WTC11 (cell line): ENCODE results near the gene OR2B3. TPM values are rescaled to one million over a fixed set of nuclear protein-coding genes. Genes with fewer than 3 reads are reported as not detected.

Source experiments
- ATAC-seq: fragments of 200-7000 bp; cut with Tn5 transposase; 2 replicates; pipeline ENCODE4 v1.10.0; 2021; ENCODE audit warnings: mild to moderate bottlenecking, moderate library complexity
- CTCF ChIA-PET: fragments of 300-600 bp; sonication (Branson Sonifier 250); formaldehyde crosslinking; loops from one replicate; lab custom pipeline; 2021; ENCODE audit warnings: antibody characterized with exemption; lab: Charles Lee
- POLR2A ChIA-PET: fragments of 350-600 bp; sonication (Branson Sonifier 250); formaldehyde crosslinking; loops from one replicate; lab custom pipeline; 2021; ENCODE audit warnings: antibody characterized with exemption; lab: Charles Lee
- DNase-seq: peaks from one replicate; pipeline ENCODE4 v3.0.0; 2021; ENCODE audit warnings: low spot score
- H3K27ac Mint-ChIP-seq: 2 replicates; pipeline ENCODE4 v1.8.0; 2021; ENCODE audit warnings: mixed read lengths
- H3K27me3 Mint-ChIP-seq: 2 replicates; pipeline ENCODE4 v1.8.0; 2021; ENCODE audit warnings: low read depth, mild to moderate bottlenecking, moderate library complexity, mixed read lengths
- H3K36me3 Mint-ChIP-seq: 2 replicates; pipeline ENCODE4 v1.8.0; 2021; ENCODE audit warnings: mixed read lengths
- H3K4me1 Mint-ChIP-seq: 2 replicates; pipeline ENCODE4 v1.8.0; 2022; ENCODE audit warnings: mixed read lengths
- H3K4me3 Mint-ChIP-seq: 2 replicates; pipeline ENCODE4 v1.8.0; 2021; ENCODE audit warnings: mild to moderate bottlenecking, moderate library complexity, mixed read lengths
- H3K9me3 Mint-ChIP-seq: 2 replicates; pipeline ENCODE4 v1.8.0; 2021; ENCODE audit warnings: mixed read lengths
- ATF2 ChIP-seq: sonication (generic); formaldehyde crosslinking; IDR thresholded peaks from 2 replicates; pipeline ENCODE4 v1.8.1; 2022; ENCODE audit warnings: low read depth, missing genetic modification reagents, borderline replicate concordance
- CBFB ChIP-seq: sonication (generic); formaldehyde crosslinking; IDR thresholded peaks from 2 replicates; pipeline ENCODE4 v1.8.1; 2022; ENCODE audit warnings: mild to moderate bottlenecking, low read depth, missing genetic modification reagents
- CTCF ChIP-seq: fragments of 200-600 bp; IDR thresholded peaks from 2 replicates; pipeline ENCODE4 v1.8.0; 2022; ENCODE audit warnings: antibody characterized with exemption
- EMX1 ChIP-seq: fragments of 250-450 bp; sonication (Bioruptor Pico); IDR thresholded peaks from 2 replicates; pipeline ENCODE4 v1.8.0; 2021; ENCODE audit warnings: mild to moderate bottlenecking
- ESRRA ChIP-seq: sonication (generic); formaldehyde crosslinking; IDR thresholded peaks from 2 replicates; pipeline ENCODE4 v1.8.1; 2022; ENCODE audit warnings: mild to moderate bottlenecking, missing genetic modification reagents, borderline replicate concordance
- ETV6 ChIP-seq: sonication (generic); formaldehyde crosslinking; IDR thresholded peaks from 2 replicates; pipeline ENCODE4 v1.8.1; 2022; ENCODE audit warnings: mild to moderate bottlenecking, missing genetic modification reagents
- GRHL2 ChIP-seq: fragments of 250-450 bp; sonication (Bioruptor Pico); IDR thresholded peaks from 2 replicates; pipeline ENCODE4 v1.8.0; 2022; ENCODE audit warnings: mild to moderate bottlenecking, moderate library complexity; ENCODE audit not compliant: insufficient replicate concordance, severe bottlenecking
- IRF2 ChIP-seq: sonication (generic); formaldehyde crosslinking; IDR thresholded peaks from 2 replicates; pipeline ENCODE4 v1.8.0; 2022; ENCODE audit warnings: low read depth, missing genetic modification reagents, borderline replicate concordance
- KAT7 ChIP-seq: sonication (generic); formaldehyde crosslinking; IDR thresholded peaks from 2 replicates; pipeline ENCODE4 v1.8.1; 2023; ENCODE audit warnings: missing genetic modification reagents, mild to moderate bottlenecking, borderline replicate concordance
- MXD4 ChIP-seq: fragments of 250-450 bp; sonication (Bioruptor Pico); IDR thresholded peaks from 2 replicates; pipeline ENCODE4 v1.8.0; 2021; ENCODE audit warnings: mild to moderate bottlenecking, moderate library complexity, borderline replicate concordance
- MYBL2 ChIP-seq: sonication (generic); formaldehyde crosslinking; IDR thresholded peaks from 2 replicates; pipeline ENCODE4 v1.8.1; 2023; ENCODE audit warnings: mild to moderate bottlenecking, moderate library complexity, missing genetic modification reagents
- OVOL2 ChIP-seq: fragments of 250-450 bp; sonication (Bioruptor Pico); IDR thresholded peaks from 2 replicates; pipeline ENCODE4 v1.9.0; 2021; ENCODE audit warnings: mild to moderate bottlenecking, borderline replicate concordance
- RELA ChIP-seq: sonication (generic); formaldehyde crosslinking; IDR thresholded peaks from 2 replicates; pipeline ENCODE4 v1.8.1; 2022; ENCODE audit warnings: missing genetic modification reagents, mild to moderate bottlenecking, borderline replicate concordance
- SP1 ChIP-seq: sonication (generic); formaldehyde crosslinking; conservative IDR thresholded peaks from 2 replicates; pipeline ENCODE4 v1.8.1; 2022; ENCODE audit warnings: missing genetic modification reagents
- TEAD4 ChIP-seq: sonication (generic); formaldehyde crosslinking; IDR thresholded peaks from 2 replicates; pipeline ENCODE4 v1.8.0; 2022; ENCODE audit warnings: mild to moderate bottlenecking, missing genetic modification reagents
- USF1 ChIP-seq: sonication (generic); formaldehyde crosslinking; IDR thresholded peaks from 2 replicates; pipeline ENCODE4 v1.8.0; 2022; ENCODE audit warnings: mild to moderate bottlenecking, missing genetic modification reagents
- ZBTB43 ChIP-seq: sonication (generic); formaldehyde crosslinking; IDR thresholded peaks from 2 replicates; pipeline ENCODE4 v1.8.1; 2023; ENCODE audit warnings: mild to moderate bottlenecking, missing genetic modification reagents
- ZNF138 ChIP-seq: sonication (generic); formaldehyde crosslinking; conservative IDR thresholded peaks from 2 replicates; pipeline ENCODE4 v1.8.1; 2022; ENCODE audit warnings: mild to moderate bottlenecking, moderate library complexity, missing genetic modification reagents
- ZNF425 ChIP-seq: fragments of 250-450 bp; sonication (Bioruptor Pico); conservative IDR thresholded peaks from 2 replicates; pipeline ENCODE4 v1.9.0; 2021; ENCODE audit warnings: mild to moderate bottlenecking
- ZNF671 ChIP-seq: fragments of 250-450 bp; sonication (Bioruptor Pico); IDR thresholded peaks from 2 replicates; pipeline ENCODE4 v1.8.0; 2021; ENCODE audit warnings: mild to moderate bottlenecking
- total RNA-seq: library from RNA; stranded (reverse); gene quantifications from 3 replicates; pipeline ENCODE4 v1.2.3, GENCODE V29; 2021
- TF ChIP-seq, protein P1 (sequence below): sonication (generic); formaldehyde crosslinking; IDR thresholded peaks from 2 replicates; pipeline ENCODE4 v1.8.1; 2022; ENCODE audit warnings: low read depth, mild to moderate bottlenecking, moderate library complexity, missing genetic modification reagents, borderline replicate concordance

The OR2B3 gene
- total RNA-seq, 1 experiment from 2014 or later = not detected

GRCh38 chr6:29099190-29099589 is 12.1 kb upstream of the OR2B3 start, which contains the start of gene OR2J1:
Gene OR2J1, plus strand, starts transcription at chr6:29099490. Its CDS starts 1,453 bp downstream, at chr6:29100943.
- no peaks in the 10 kb centered on the region for H3K36me3 Mint-ChIP-seq
- H3K9me3 Mint-ChIP-seq = no peaks in the 10 kb centered on the region
- peaks cover 8% of the 10 kb centered on the region for H3K27me3 Mint-ChIP-seq
- TF ChIP-seq IRF2 = no peak
- no peak for TF ChIP-seq RELA (CRISPR knock-in tag)
- TF ChIP-seq ESRRA = no peak
- TF ChIP-seq ATF2 (CRISPR knock-in tag) = no peak
- no peak for TF ChIP-seq ZNF671 (CRISPR knock-in tag)
- TF ChIP-seq CBFB (CRISPR knock-in tag) = no peak
- no peak for TF ChIP-seq OVOL2
- no peak for TF ChIP-seq ETV6 (CRISPR knock-in tag)
- no peak for TF ChIP-seq TEAD4 (CRISPR knock-in tag)
- TF ChIP-seq MYBL2 (CRISPR knock-in tag) = no peak
- no peak for TF ChIP-seq CTCF
- no peak for TF ChIP-seq ZBTB43 (CRISPR knock-in tag)
- TF ChIP-seq ZNF138 (CRISPR knock-in tag) = no peak
- no peak for TF ChIP-seq USF1 (CRISPR knock-in tag)
- TF ChIP-seq, all 79 proteins: peak for 0
- ChIA-PET POLR2A (no interaction called here), CTCF (no interaction called here)
- no peak within 1 kb of the TSS for H3K4me3 Mint-ChIP-seq
- DNase-seq (no peak), ATAC-seq (no peak)
- no peak within 1 kb of the TSS for H3K27ac Mint-ChIP-seq
- H3K4me1 Mint-ChIP-seq = no peaks in the 10 kb centered on the region

- Mint-ChIP-seq H3K9me3 (peaks cover 3% of the 10 kb centered on the region; the same call in 1 of the 2 replicates), H3K27me3 (0 out of 2 replicates have a peak, but pooled peaks cover 2% of the 10 kb centered on the region), H3K4me3 (no peak overlapping the region), H3K4me1 (peaks cover 3% of the 10 kb centered on the region; the same call in 1 of the 2 replicates), H3K27ac (no peak overlapping the region)
- POLR2A ChIA-PET = no interaction called here
- TF ChIP-seq IRF2 (no peak), MXD4 (CRISPR knock-in tag) (no peak), GRHL2 (CRISPR knock-in tag) (no peak)
- TF ChIP-seq, all 79 proteins: peak for 0
- no peak for ATAC-seq
- no peaks in the 10 kb centered on the region for H3K36me3 Mint-ChIP-seq
- DNase-seq = no peak
- CTCF ChIA-PET = no interaction called here
Measured at GRCh38 chr6:29097803-29098202, 10.7 kb upstream of the OR2B3 start.

DNA sequence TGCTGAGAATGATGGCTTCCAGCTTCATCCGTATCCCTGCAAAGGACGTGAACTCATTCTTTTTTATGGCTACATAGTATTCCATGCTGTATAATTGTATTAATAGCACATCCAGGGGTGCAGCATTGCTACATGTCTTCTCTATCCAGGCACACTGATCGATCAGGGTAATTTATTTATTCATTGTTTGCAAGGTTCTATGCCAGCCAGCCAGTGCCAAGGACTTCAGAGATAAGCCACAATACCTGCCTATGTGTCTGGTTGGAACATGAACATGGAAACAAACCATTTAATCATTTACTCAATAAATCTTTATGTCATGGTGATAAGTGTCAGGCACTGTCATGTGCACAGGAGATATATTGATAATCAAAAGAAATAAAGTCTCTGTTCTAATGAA is 5.8 kb upstream of the OR2B3 start:
- Mint-ChIP-seq H3K9me3 (peaks cover 4% of the 10 kb centered on the region; the same call in 1 of the 2 replicates), H3K27ac (no peak overlapping the region), H3K4me3 (no peak overlapping the region), H3K36me3 (no peaks in the 10 kb centered on the region), H3K27me3 (no peaks in the 10 kb centered on the region), H3K4me1 (peaks cover 3% of the 10 kb centered on the region; the same call in 1 of the 2 replicates)
- POLR2A ChIA-PET = no interaction called here
- CTCF ChIA-PET = no interaction called here
- ATAC-seq (no peak), DNase-seq (no peak)
- TF ChIP-seq ATF2 (CRISPR knock-in tag) (no peak), ZNF425 (CRISPR knock-in tag) (no peak), KAT7 (CRISPR knock-in tag) (no peak), SP1 (CRISPR knock-in tag) (no peak), EMX1 (CRISPR knock-in tag) (no peak), MXD4 (CRISPR knock-in tag) (no peak), ESRRA (no peak), USF1 (CRISPR knock-in tag) (no peak)
- TF ChIP-seq, protein P1, sequence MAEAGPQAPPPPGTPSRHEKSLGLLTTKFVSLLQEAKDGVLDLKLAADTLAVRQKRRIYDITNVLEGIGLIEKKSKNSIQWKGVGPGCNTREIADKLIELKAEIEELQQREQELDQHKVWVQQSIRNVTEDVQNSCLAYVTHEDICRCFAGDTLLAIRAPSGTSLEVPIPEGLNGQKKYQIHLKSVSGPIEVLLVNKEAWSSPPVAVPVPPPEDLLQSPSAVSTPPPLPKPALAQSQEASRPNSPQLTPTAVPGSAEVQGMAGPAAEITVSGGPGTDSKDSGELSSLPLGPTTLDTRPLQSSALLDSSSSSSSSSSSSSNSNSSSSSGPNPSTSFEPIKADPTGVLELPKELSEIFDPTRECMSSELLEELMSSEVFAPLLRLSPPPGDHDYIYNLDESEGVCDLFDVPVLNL (CRISPR knock-in tag) = no peak
